Measurements from ENCODE around the gene BCKDK. TPM values are rescaled to one million over a fixed set of nuclear protein-coding genes. Genes with fewer than 3 reads are reported as not detected.

The BCKDK gene
- total RNA-seq, 1 experiment from 2014 or later = 58.3 TPM

DNA sequence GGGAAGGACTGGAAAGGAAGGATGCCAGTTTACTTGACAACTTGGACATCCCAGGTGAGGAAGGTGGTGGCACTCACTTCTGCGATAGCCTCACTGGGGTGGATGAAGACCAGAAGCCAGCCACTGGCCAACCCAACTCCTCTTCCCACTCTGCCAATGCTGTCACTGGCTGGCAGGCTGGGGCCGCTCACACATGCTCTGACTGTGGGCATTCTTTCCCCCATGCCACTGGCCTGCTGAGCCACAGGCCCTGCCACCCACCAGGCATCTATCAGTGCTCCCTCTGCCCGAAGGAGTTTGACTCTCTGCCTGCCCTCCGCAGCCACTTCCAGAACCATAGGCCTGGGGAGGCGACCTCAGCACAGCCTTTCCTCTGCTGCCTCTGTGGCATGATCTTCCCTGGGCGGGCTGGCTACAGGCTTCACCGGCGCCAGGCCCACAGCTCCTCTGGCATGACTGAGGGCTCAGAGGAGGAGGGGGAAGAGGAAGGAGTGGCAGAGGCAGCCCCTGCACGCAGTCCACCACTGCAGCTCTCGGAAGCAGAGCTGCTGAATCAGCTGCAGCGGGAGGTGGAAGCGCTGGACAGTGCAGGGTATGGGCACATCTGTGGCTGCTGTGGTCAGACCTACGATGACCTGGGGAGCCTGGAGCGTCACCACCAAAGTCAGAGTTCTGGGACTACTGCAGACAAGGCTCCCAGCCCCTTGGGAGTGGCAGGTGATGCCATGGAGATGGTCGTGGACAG is 29.4 kb upstream of the BCKDK start:
- DNase-seq (ENCODE audit: low spot score) (no peak), ATAC-seq (no peak)
- no peak overlapping the region for H3K4me3 Mint-ChIP-seq
- peaks cover 7% of the 10 kb centered on the region for H3K4me1 Mint-ChIP-seq
- H3K36me3 Mint-ChIP-seq = peaks cover 30% of the 10 kb centered on the region
- H3K9me3 Mint-ChIP-seq = no peaks in the 10 kb centered on the region
- ChIA-PET CTCF (interaction anchor here (1.6 kb wide), 1 partner anchor 64 kb away, joined by 8 read pairs; no protein-coding TSS in a partner anchor), POLR2A (no interaction called here)
- no peaks in the 10 kb centered on the region for H3K27me3 Mint-ChIP-seq (ENCODE audit: low read depth)
- TF ChIP-seq RELA (CRISPR knock-in tag; IDR thresholded peaks at IDR 0.05; ENCODE audit: borderline replicate concordance) = no peak
- no peak for TF ChIP-seq ZNF423 (CRISPR knock-in tag; IDR thresholded peaks at IDR 0.05)
- TF ChIP-seq, protein P1, sequence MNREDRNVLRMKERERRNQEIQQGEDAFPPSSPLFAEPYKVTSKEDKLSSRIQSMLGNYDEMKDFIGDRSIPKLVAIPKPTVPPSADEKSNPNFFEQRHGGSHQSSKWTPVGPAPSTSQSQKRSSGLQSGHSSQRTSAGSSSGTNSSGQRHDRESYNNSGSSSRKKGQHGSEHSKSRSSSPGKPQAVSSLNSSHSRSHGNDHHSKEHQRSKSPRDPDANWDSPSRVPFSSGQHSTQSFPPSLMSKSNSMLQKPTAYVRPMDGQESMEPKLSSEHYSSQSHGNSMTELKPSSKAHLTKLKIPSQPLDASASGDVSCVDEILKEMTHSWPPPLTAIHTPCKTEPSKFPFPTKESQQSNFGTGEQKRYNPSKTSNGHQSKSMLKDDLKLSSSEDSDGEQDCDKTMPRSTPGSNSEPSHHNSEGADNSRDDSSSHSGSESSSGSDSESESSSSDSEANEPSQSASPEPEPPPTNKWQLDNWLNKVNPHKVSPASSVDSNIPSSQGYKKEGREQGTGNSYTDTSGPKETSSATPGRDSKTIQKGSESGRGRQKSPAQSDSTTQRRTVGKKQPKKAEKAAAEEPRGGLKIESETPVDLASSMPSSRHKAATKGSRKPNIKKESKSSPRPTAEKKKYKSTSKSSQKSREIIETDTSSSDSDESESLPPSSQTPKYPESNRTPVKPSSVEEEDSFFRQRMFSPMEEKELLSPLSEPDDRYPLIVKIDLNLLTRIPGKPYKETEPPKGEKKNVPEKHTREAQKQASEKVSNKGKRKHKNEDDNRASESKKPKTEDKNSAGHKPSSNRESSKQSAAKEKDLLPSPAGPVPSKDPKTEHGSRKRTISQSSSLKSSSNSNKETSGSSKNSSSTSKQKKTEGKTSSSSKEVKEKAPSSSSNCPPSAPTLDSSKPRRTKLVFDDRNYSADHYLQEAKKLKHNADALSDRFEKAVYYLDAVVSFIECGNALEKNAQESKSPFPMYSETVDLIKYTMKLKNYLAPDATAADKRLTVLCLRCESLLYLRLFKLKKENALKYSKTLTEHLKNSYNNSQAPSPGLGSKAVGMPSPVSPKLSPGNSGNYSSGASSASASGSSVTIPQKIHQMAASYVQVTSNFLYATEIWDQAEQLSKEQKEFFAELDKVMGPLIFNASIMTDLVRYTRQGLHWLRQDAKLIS (CRISPR knock-in tag; IDR thresholded peaks at IDR 0.05; ENCODE audit: borderline replicate concordance) = no peak
- TF ChIP-seq, protein P2, sequence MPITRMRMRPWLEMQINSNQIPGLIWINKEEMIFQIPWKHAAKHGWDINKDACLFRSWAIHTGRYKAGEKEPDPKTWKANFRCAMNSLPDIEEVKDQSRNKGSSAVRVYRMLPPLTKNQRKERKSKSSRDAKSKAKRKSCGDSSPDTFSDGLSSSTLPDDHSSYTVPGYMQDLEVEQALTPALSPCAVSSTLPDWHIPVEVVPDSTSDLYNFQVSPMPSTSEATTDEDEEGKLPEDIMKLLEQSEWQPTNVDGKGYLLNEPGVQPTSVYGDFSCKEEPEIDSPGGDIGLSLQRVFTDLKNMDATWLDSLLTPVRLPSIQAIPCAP (CRISPR knock-in tag; IDR thresholded peaks at IDR 0.05) = no peak
- TF ChIP-seq, protein P3, sequence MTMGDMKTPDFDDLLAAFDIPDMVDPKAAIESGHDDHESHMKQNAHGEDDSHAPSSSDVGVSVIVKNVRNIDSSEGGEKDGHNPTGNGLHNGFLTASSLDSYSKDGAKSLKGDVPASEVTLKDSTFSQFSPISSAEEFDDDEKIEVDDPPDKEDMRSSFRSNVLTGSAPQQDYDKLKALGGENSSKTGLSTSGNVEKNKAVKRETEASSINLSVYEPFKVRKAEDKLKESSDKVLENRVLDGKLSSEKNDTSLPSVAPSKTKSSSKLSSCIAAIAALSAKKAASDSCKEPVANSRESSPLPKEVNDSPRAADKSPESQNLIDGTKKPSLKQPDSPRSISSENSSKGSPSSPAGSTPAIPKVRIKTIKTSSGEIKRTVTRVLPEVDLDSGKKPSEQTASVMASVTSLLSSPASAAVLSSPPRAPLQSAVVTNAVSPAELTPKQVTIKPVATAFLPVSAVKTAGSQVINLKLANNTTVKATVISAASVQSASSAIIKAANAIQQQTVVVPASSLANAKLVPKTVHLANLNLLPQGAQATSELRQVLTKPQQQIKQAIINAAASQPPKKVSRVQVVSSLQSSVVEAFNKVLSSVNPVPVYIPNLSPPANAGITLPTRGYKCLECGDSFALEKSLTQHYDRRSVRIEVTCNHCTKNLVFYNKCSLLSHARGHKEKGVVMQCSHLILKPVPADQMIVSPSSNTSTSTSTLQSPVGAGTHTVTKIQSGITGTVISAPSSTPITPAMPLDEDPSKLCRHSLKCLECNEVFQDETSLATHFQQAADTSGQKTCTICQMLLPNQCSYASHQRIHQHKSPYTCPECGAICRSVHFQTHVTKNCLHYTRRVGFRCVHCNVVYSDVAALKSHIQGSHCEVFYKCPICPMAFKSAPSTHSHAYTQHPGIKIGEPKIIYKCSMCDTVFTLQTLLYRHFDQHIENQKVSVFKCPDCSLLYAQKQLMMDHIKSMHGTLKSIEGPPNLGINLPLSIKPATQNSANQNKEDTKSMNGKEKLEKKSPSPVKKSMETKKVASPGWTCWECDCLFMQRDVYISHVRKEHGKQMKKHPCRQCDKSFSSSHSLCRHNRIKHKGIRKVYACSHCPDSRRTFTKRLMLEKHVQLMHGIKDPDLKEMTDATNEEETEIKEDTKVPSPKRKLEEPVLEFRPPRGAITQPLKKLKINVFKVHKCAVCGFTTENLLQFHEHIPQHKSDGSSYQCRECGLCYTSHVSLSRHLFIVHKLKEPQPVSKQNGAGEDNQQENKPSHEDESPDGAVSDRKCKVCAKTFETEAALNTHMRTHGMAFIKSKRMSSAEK (CRISPR knock-in tag; IDR thresholded peaks at IDR 0.05; ENCODE audit: borderline replicate concordance) = no peak
- no peak for TF ChIP-seq FOXJ3 (CRISPR knock-in tag; IDR thresholded peaks at IDR 0.05; ENCODE audit: borderline replicate concordance)
- TF ChIP-seq NR2C2 (CRISPR knock-in tag; IDR thresholded peaks at IDR 0.05) = no peak
- TF ChIP-seq ZNF396 (CRISPR knock-in tag; IDR thresholded peaks at IDR 0.05; ENCODE audit: borderline replicate concordance) = no peak
- TF ChIP-seq, protein P4, sequence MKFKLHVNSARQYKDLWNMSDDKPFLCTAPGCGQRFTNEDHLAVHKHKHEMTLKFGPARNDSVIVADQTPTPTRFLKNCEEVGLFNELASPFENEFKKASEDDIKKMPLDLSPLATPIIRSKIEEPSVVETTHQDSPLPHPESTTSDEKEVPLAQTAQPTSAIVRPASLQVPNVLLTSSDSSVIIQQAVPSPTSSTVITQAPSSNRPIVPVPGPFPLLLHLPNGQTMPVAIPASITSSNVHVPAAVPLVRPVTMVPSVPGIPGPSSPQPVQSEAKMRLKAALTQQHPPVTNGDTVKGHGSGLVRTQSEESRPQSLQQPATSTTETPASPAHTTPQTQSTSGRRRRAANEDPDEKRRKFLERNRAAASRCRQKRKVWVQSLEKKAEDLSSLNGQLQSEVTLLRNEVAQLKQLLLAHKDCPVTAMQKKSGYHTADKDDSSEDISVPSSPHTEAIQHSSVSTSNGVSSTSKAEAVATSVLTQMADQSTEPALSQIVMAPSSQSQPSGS (CRISPR knock-in tag; IDR thresholded peaks at IDR 0.05; ENCODE audit: borderline replicate concordance, low read depth) = no peak
- TF ChIP-seq, protein P5, sequence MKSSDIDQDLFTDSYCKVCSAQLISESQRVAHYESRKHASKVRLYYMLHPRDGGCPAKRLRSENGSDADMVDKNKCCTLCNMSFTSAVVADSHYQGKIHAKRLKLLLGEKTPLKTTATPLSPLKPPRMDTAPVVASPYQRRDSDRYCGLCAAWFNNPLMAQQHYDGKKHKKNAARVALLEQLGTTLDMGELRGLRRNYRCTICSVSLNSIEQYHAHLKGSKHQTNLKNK (CRISPR knock-in tag; IDR thresholded peaks at IDR 0.05) = no peak
- no peak overlapping the region for H3K27ac Mint-ChIP-seq

DNA sequence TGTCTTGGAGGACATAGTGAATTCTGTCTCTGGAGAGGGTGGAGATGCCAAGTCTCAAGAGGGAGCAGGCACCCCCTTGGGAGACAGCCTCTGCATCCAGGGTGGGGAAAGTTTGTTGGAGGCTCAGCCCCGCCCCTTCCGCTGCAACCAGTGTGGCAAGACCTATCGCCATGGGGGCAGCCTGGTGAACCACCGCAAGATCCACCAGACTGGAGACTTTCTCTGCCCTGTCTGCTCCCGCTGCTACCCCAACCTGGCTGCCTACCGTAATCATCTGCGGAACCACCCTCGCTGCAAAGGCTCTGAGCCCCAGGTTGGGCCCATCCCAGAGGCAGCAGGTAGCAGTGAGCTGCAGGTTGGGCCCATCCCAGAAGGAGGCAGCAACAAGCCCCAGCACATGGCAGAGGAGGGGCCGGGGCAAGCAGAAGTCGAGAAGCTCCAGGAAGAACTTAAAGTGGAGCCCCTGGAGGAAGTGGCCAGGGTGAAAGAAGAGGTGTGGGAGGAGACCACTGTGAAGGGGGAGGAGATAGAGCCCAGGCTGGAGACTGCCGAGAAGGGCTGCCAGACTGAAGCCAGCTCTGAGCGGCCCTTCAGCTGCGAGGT is 28.7 kb upstream of the BCKDK start:
- H3K9me3 Mint-ChIP-seq = no peaks in the 10 kb centered on the region
- peaks cover 7% of the 10 kb centered on the region for H3K4me1 Mint-ChIP-seq
- no peak overlapping the region for H3K27ac Mint-ChIP-seq
- no peak for DNase-seq (ENCODE audit: low spot score)
- CTCF ChIA-PET = interaction anchor here (0.6 to 1.6 kb wide), 2 partner anchors 63 to 154 kb away, joined by 3 to 8 read pairs; no protein-coding TSS in a partner anchor
- peak; percentile 26; the same call in 1 of the 2 replicates for ATAC-seq
- POLR2A ChIA-PET = interaction anchor here (0.6 kb wide), 1 partner anchor 24 kb away, joined by 3 read pairs; no protein-coding TSS in a partner anchor
- TF ChIP-seq ZNF263 (CRISPR knock-in tag; IDR thresholded peaks at IDR 0.05; ENCODE audit: low read depth) (no peak), GRHL2 (CRISPR knock-in tag; IDR thresholded peaks at IDR 0.05; ENCODE audit: insufficient replicate concordance, severe bottlenecking) (no peak), ZNF232 (CRISPR knock-in tag; IDR thresholded peaks at IDR 0.05) (no peak), MXD4 (CRISPR knock-in tag; IDR thresholded peaks at IDR 0.05; ENCODE audit: borderline replicate concordance) (no peak), TP53 (CRISPR knock-in tag; IDR thresholded peaks at IDR 0.05) (no peak)
- TF ChIP-seq, protein P6, sequence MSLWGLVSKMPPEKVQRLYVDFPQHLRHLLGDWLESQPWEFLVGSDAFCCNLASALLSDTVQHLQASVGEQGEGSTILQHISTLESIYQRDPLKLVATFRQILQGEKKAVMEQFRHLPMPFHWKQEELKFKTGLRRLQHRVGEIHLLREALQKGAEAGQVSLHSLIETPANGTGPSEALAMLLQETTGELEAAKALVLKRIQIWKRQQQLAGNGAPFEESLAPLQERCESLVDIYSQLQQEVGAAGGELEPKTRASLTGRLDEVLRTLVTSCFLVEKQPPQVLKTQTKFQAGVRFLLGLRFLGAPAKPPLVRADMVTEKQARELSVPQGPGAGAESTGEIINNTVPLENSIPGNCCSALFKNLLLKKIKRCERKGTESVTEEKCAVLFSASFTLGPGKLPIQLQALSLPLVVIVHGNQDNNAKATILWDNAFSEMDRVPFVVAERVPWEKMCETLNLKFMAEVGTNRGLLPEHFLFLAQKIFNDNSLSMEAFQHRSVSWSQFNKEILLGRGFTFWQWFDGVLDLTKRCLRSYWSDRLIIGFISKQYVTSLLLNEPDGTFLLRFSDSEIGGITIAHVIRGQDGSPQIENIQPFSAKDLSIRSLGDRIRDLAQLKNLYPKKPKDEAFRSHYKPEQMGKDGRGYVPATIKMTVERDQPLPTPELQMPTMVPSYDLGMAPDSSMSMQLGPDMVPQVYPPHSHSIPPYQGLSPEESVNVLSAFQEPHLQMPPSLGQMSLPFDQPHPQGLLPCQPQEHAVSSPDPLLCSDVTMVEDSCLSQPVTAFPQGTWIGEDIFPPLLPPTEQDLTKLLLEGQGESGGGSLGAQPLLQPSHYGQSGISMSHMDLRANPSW (CRISPR knock-in tag; conservative IDR thresholded peaks at IDR 0.05; ENCODE audit: low read depth) = no peak
- TF ChIP-seq, protein P7, sequence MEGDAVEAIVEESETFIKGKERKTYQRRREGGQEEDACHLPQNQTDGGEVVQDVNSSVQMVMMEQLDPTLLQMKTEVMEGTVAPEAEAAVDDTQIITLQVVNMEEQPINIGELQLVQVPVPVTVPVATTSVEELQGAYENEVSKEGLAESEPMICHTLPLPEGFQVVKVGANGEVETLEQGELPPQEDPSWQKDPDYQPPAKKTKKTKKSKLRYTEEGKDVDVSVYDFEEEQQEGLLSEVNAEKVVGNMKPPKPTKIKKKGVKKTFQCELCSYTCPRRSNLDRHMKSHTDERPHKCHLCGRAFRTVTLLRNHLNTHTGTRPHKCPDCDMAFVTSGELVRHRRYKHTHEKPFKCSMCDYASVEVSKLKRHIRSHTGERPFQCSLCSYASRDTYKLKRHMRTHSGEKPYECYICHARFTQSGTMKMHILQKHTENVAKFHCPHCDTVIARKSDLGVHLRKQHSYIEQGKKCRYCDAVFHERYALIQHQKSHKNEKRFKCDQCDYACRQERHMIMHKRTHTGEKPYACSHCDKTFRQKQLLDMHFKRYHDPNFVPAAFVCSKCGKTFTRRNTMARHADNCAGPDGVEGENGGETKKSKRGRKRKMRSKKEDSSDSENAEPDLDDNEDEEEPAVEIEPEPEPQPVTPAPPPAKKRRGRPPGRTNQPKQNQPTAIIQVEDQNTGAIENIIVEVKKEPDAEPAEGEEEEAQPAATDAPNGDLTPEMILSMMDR (IDR thresholded peaks at IDR 0.05) = no peak
- H3K27me3 Mint-ChIP-seq (ENCODE audit: low read depth) = no peaks in the 10 kb centered on the region
- H3K4me3 Mint-ChIP-seq = no peak overlapping the region
- peaks cover 30% of the 10 kb centered on the region for H3K36me3 Mint-ChIP-seq

Data from WTC11 (cell line).